SU-DHL-6 (cell line): Measurements from ENCODE around the gene VPS50.
"Not testable (repeated sequence)": the region's sequence is repeated elsewhere in the genome, so short reads cannot be mapped to it uniquely, and the experiment has no call there.

Source experiments
- H2AFZ ChIP-seq: fragments of 200-600 bp; sonication (generic); 2 replicates; pipeline ENCODE4 v1.6.1; 2014; ENCODE audit warnings: low read depth, mild to moderate bottlenecking, moderate library complexity, mixed read lengths, antibody characterized with exemption, low read length; ENCODE audit not compliant: severe bottlenecking
- H3F3A ChIP-seq: fragments of 200-600 bp; shearing (Covaris generic); 2 replicates; pipeline ENCODE4 v1.6.0; 2016; ENCODE audit warnings: antibody characterized with exemption, mild to moderate bottlenecking; ENCODE audit not compliant: insufficient read depth
- H3K27ac ChIP-seq: fragments of 200-600 bp; sonication (generic); 2 replicates; pipeline ENCODE4 v1.5.1; 2016; ENCODE audit warnings: low read depth, mild to moderate bottlenecking, low read length, moderate library complexity, mixed read lengths
- H3K27me3 ChIP-seq: fragments of 200-600 bp; sonication (generic), shearing (Covaris generic); 2 replicates; pipeline ENCODE4 v1.6.0; 2014; ENCODE audit warnings: mild to moderate bottlenecking, low read length
- H3K36me3 ChIP-seq: fragments of 200-600 bp; sonication (generic); 2 replicates; pipeline ENCODE4 v1.6.1; 2014; ENCODE audit warnings: mild to moderate bottlenecking, low read length, mixed read lengths
- H3K4me2 ChIP-seq: fragments of 300-600, 200-600 bp; shearing (Covaris generic), sonication (generic); 2 replicates; pipeline ENCODE4 v1.6.0; 2014; ENCODE audit warnings: low read length, low read depth, mild to moderate bottlenecking; ENCODE audit not compliant: poor library complexity, severe bottlenecking
- H3K4me3 ChIP-seq: fragments of 200-600 bp; sonication (generic); 2 replicates; pipeline ENCODE4 v1.5.1; 2014; ENCODE audit warnings: antibody characterized with exemption, low read length, mild to moderate bottlenecking, mixed read lengths; ENCODE audit not compliant: insufficient read depth, poor library complexity, severe bottlenecking
- H3K79me2 ChIP-seq: fragments of 200-600 bp; sonication (generic); 2 replicates; pipeline ENCODE4 v1.6.1; 2014; ENCODE audit warnings: mild to moderate bottlenecking, low read length, moderate library complexity; ENCODE audit not compliant: insufficient read depth
- H3K9ac ChIP-seq: fragments of 200-600 bp; sonication (generic); 2 replicates; pipeline ENCODE4 v1.7.0; 2014; ENCODE audit warnings: mild to moderate bottlenecking, low read length
- H3K9me2 ChIP-seq: fragments of 200-600 bp; sonication (generic); replicated peaks from 2 replicates; pipeline ENCODE4 v1.6.1; 2014; ENCODE audit warnings: low read length; ENCODE audit not compliant: insufficient read depth
- H3K9me3 ChIP-seq: fragments of 200-600 bp; sonication (generic); 2 replicates; pipeline ENCODE4 v1.6.1; 2014; ENCODE audit warnings: low read length, mixed read lengths; ENCODE audit not compliant: insufficient read depth
- H4K20me1 ChIP-seq: fragments of 200-600 bp; sonication (generic); 2 replicates; pipeline ENCODE4 v1.6.1; 2014; ENCODE audit warnings: low read depth, mild to moderate bottlenecking, antibody characterized with exemption, low read length, moderate library complexity, mixed read lengths
- CTCF ChIP-seq: fragments of 200-600 bp; sonication (generic); IDR thresholded peaks from one replicate; pipeline ENCODE4 v1.5.1; 2017; ENCODE audit warnings: antibody characterized with exemption, mild to moderate bottlenecking, low read length, moderate library complexity; ENCODE audit not compliant: insufficient read depth, poor library complexity, severe bottlenecking
- EZH2phosphoT487 ChIP-seq: fragments of 200-600 bp; sonication (generic), shearing (Covaris generic); conservative IDR thresholded peaks from 2 replicates; pipeline ENCODE4 v1.6.1; 2018; ENCODE audit warnings: mild to moderate bottlenecking, antibody characterized with exemption, low read length, moderate library complexity, mixed read lengths

The VPS50 gene

DNA sequence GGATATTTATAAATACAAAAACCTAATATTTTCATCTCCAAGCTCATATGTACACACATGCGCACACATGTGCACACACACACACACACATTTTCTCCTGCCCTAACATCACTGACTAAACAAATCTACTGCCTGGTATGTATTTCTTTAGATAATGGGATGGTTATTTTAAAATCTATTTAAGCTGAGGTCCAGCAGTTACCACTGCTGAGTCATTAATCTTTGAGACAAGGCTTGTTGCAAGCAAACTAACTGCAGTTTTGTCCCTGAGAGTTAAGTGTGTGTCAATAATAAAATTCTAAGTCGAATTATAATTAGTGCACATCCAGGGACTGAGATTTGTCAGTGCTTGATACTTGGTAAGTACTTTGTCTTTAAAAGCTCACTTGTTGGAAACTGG is 135.1 kb downstream of the VPS50 start:
- H2AFZ ChIP-seq, result no peak overlapping the region
- H3F3A ChIP-seq, result no peaks in the 10 kb centered on the region
- H3K4me2 ChIP-seq, result no peak overlapping the region
- TF ChIP-seq EZH2phosphoT487 (no peak), CTCF (no peak)
- no peaks in the 10 kb centered on the region for H3K9me2 ChIP-seq
- no peak overlapping the region for H3K4me3 ChIP-seq
- no peak overlapping the region for H3K9ac ChIP-seq
- H3K36me3 ChIP-seq, result no peaks in the 10 kb centered on the region
- H3K79me2 ChIP-seq, result no peaks in the 10 kb centered on the region
- H3K27ac ChIP-seq, result no peak overlapping the region
- no peaks in the 10 kb centered on the region for H4K20me1 ChIP-seq
- H3K27me3 ChIP-seq, result no peaks in the 10 kb centered on the region
- H3K9me3 ChIP-seq, result no peaks in the 10 kb centered on the region

DNA sequence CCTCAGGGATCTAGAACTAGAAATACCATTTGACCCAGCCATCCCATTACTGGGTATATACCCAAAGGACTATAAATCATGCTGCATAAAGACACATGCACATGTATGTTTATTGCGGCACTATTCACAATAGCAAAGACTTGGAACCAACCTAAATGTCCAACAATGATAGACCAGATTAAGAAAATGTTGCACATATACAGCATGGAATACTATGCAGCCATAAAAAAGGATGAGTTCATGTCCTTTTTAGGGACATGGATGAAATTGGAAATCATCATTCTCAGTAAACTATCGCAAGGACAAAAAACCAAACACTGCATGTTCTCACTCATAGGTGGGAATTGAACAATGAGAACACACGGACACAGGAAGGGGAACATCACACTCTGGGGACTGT is 138.8 kb downstream of the VPS50 start:
- H3K27ac ChIP-seq, H3K4me3 ChIP-seq, H4K20me1 ChIP-seq, H3K36me3 ChIP-seq, H3K9ac ChIP-seq, H3K9me2 ChIP-seq, H3K9me3 ChIP-seq, H3K4me2 ChIP-seq, H2AFZ ChIP-seq, H3K79me2 ChIP-seq, H3F3A ChIP-seq, H3K27me3 ChIP-seq: not testable (repeated sequence)

DNA sequence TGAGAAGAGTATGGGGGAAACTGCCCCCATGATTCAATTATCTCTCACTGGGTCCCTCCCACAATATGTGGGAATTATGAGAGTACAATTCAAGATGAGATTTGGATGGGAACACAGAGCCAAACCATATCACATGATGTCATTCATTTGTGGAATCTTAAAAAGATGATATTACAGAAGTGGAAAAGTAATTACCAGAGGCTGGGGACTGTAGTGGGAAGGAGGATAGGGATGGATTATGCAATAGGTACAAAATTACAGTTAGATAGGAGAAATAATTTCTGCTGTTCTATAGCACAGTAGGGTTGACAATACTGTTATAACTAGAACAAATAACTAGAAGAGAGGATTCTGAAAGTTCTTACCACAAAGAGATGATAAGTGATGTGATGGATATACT is 141.4 kb downstream of the VPS50 start:
- H3F3A ChIP-seq, result no peaks in the 10 kb centered on the region; the same call in 1 of the 2 replicates
- no peak overlapping the region for H3K27ac ChIP-seq
- H3K9ac ChIP-seq, result no peak overlapping the region
- H3K4me2 ChIP-seq, result no peak overlapping the region
- no peak for TF ChIP-seq EZH2phosphoT487
- no peak for TF ChIP-seq CTCF
- no peak overlapping the region for H3K4me3 ChIP-seq
- H3K9me3 ChIP-seq, result no peaks in the 10 kb centered on the region
- H4K20me1 ChIP-seq, result no peaks in the 10 kb centered on the region
- no peak overlapping the region for H2AFZ ChIP-seq
- no peaks in the 10 kb centered on the region for H3K36me3 ChIP-seq
- no peaks in the 10 kb centered on the region for H3K9me2 ChIP-seq
- H3K79me2 ChIP-seq, result no peaks in the 10 kb centered on the region
- H3K27me3 ChIP-seq, result no peaks in the 10 kb centered on the region

DNA sequence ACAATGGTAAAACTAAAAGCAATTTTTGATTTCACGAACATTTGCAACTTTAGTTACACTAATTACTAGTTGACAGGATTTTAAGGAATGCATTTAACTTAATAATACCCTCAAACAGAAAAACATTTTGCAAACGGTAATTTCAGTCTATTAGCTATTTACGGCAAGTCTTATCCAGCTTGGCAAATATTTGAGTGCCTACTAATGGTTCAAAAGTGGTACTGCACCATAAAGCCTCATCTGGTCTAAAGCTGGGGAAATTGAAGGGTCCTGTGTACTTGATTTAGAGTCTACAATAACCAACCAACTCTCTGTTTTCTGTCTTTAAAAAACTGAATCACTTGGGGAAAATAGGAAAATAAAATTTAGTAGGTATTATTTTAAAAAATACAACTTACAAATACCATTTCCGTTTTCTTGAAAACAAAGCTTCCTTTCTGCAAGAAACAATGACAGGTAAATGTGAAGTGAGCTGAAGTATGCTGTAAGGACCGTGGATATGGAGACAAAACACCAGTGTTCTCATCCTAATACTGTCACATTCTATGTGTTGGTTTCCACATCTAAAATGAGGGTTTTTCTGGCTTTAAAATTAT is 142.3 kb downstream of the VPS50 start:
- Histone ChIP-seq H4K20me1 (no peaks in the 10 kb centered on the region), H3K4me3 (no peak overlapping the region), H3K4me2 (no peak overlapping the region), H3K79me2 (no peaks in the 10 kb centered on the region), H3K27me3 (no peaks in the 10 kb centered on the region), H3K9ac (no peak overlapping the region), H3K9me2 (no peaks in the 10 kb centered on the region), H3F3A (no peaks in the 10 kb centered on the region; the same call in 1 of the 2 replicates), H3K27ac (no peak overlapping the region), H3K36me3 (no peaks in the 10 kb centered on the region), H2AFZ (no peak overlapping the region), H3K9me3 (no peaks in the 10 kb centered on the region)
- TF ChIP-seq EZH2phosphoT487 (no peak), CTCF (peak; percentile 90)
